Measurements from ENCODE around the gene ITPKA.
"Not testable (repeated sequence)": the region's sequence is repeated elsewhere in the genome, so short reads cannot be mapped to it uniquely, and the experiment has no call there.

Gene ITPKA

GRCh38 chr15:41465822-41466421 lies 27.8 kb upstream of the ITPKA start:
- Histone ChIP-seq H3K9ac (ENCODE audit: low read depth, low read length, poor library complexity) (no peak overlapping the region), H2AK5ac (ENCODE audit: low read depth, low read length) (no peak overlapping the region), H2BK15ac (ENCODE audit: low read length) (no peak overlapping the region), H3K27me3 (ENCODE audit: control insufficient read depth in 3 of 3, insufficient read depth in 3 of 3, low read depth in 1 of 3, low read length in 3 of 3) (no peaks in the 10 kb centered on the region), H2BK5ac (ENCODE audit: low read length) (no peak overlapping the region), H3K27ac (replicated peaks; ENCODE audit: low read length) (no peak overlapping the region), H2BK120ac (ENCODE audit: low read depth, low read length) (no peak overlapping the region), H3K9me3 (replicated peaks in 1 of 2; ENCODE audit: control insufficient read depth in 2 of 2, insufficient read depth in 1 of 2, low read depth in 1 of 2, low read length in 2 of 2) (no peaks in the 10 kb centered on the region), H3K36me3 (replicated peaks in 1 of 2; ENCODE audit: control insufficient read depth in 2 of 2, insufficient read depth in 2 of 2, low read length in 2 of 2) (peaks cover 33 to 92% of the 10 kb centered on the region in 2 donors), H3K4me2 (ENCODE audit: insufficient read depth, low read length, poor library complexity, severe bottlenecking) (no peak overlapping the region), H2BK12ac (ENCODE audit: low read length) (no peak overlapping the region), H2AFZ (ENCODE audit: low read length) (no peak overlapping the region), H3K4me3 (ENCODE audit: low read length in 2 of 2) (no peak overlapping the region), H3K23ac (ENCODE audit: low read depth, low read length, poor library complexity) (no peak overlapping the region), H3K14ac (ENCODE audit: low read length) (no peak overlapping the region), H4K8ac (ENCODE audit: low read depth, low read length) (no peak overlapping the region), H4K91ac (ENCODE audit: low read depth, low read length, poor library complexity) (no peak overlapping the region), H3K4ac (ENCODE audit: low read length) (no peak overlapping the region), H3K18ac (ENCODE audit: low read length) (no peak overlapping the region), H3K79me1 (ENCODE audit: low read depth, low read length) (no peaks in the 10 kb centered on the region), H3K4me1 (ENCODE audit: control insufficient read depth in 2 of 2, insufficient read depth in 1 of 2, low read depth in 1 of 2, low read length in 2 of 2) (no peaks in the 10 kb centered on the region)
- no CpG with 5 or more reads among the region's 8 CpGs for WGBS, 2 donors (ENCODE audit: extremely low coverage in 2 of 2, insufficient read length in 2 of 2, insufficient replicate concordance in 1 of 2)
- no peak for DNase-seq (ENCODE audit: low spot score)

GRCh38 chr15:41466711-41467110 lies 27.0 kb upstream of the ITPKA start:
- no peak overlapping the region for H4K91ac ChIP-seq (ENCODE audit: low read depth, low read length, poor library complexity)
- no peak overlapping the region for H3K4ac ChIP-seq (ENCODE audit: low read length)
- no peak overlapping the region for H2BK15ac ChIP-seq (ENCODE audit: low read length)
- no peak overlapping the region for H2BK12ac ChIP-seq (ENCODE audit: low read length)
- H4K8ac ChIP-seq (ENCODE audit: low read depth, low read length) = no peak overlapping the region
- H3K36me3 ChIP-seq (replicated peaks in 1 of 2; ENCODE audit: control insufficient read depth in 2 of 2, insufficient read depth in 2 of 2, low read length in 2 of 2) = peaks cover 37 to 93% of the 10 kb centered on the region in 2 donors
- H2BK120ac ChIP-seq (ENCODE audit: low read depth, low read length) = no peak overlapping the region
- H3K9me3 ChIP-seq (replicated peaks in 1 of 2; ENCODE audit: control insufficient read depth in 2 of 2, insufficient read depth in 1 of 2, low read depth in 1 of 2, low read length in 2 of 2) = no peaks in the 10 kb centered on the region
- H3K14ac ChIP-seq (ENCODE audit: low read length) = no peak overlapping the region
- H3K27me3 ChIP-seq (ENCODE audit: control insufficient read depth in 3 of 3, insufficient read depth in 3 of 3, low read depth in 1 of 3, low read length in 3 of 3) = no peaks in the 10 kb centered on the region
- DNase-seq (ENCODE audit: low spot score) = no peak
- no peak overlapping the region for H3K27ac ChIP-seq (replicated peaks; ENCODE audit: low read length)
- H3K4me1 ChIP-seq (ENCODE audit: control insufficient read depth in 2 of 2, insufficient read depth in 1 of 2, low read depth in 1 of 2, low read length in 2 of 2) = no peaks in the 10 kb centered on the region
- no CpG with 5 or more reads among the region's 3 CpGs for WGBS, 2 donors (ENCODE audit: extremely low coverage in 2 of 2, insufficient read length in 2 of 2, insufficient replicate concordance in 1 of 2)
- no peak overlapping the region for H3K9ac ChIP-seq (ENCODE audit: low read depth, low read length, poor library complexity)
- no peak overlapping the region for H2AK5ac ChIP-seq (ENCODE audit: low read depth, low read length)
- no peak overlapping the region for H3K18ac ChIP-seq (ENCODE audit: low read length)
- H3K23ac ChIP-seq (ENCODE audit: low read depth, low read length, poor library complexity) = no peak overlapping the region
- H2BK5ac ChIP-seq (ENCODE audit: low read length) = no peak overlapping the region
- H3K4me3 ChIP-seq (ENCODE audit: low read length in 2 of 2) = no peak overlapping the region
- H3K4me2 ChIP-seq (ENCODE audit: insufficient read depth, low read length, poor library complexity, severe bottlenecking) = no peak overlapping the region
- H2AFZ ChIP-seq (ENCODE audit: low read length) = no peak overlapping the region
- H3K79me1 ChIP-seq (ENCODE audit: low read depth, low read length) = no peaks in the 10 kb centered on the region

DNA sequence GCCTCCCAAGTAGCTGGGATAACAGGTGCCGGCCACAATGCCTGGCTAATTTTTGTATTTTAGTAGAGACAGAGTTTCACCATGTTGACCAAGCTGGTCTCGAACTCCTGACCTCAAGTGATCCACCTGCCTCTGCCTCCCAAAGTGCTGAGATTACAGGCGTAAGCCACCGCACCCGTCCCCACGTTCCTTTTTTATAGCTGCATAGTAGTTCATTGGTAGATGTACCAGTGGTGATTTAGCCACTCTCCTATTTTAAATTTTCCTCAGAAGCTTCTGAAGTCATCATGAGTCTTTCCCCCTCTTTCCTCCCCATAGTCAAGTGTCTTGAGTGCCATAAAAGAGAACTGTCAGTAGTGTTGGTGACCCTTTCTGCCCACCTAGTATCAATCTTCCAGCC lies 24.0 kb upstream of the ITPKA start:
- not testable (repeated sequence) for H3K27ac ChIP-seq (replicated peaks; ENCODE audit: low read length); H2AFZ ChIP-seq (ENCODE audit: low read length); H2BK15ac ChIP-seq (ENCODE audit: low read length); H4K8ac ChIP-seq (ENCODE audit: low read depth, low read length); H3K4ac ChIP-seq (ENCODE audit: low read length); H2BK12ac ChIP-seq (ENCODE audit: low read length); H2BK5ac ChIP-seq (ENCODE audit: low read length); H3K4me3 ChIP-seq (ENCODE audit: low read length in 2 of 2); H4K91ac ChIP-seq (ENCODE audit: low read depth, low read length, poor library complexity); H3K27me3 ChIP-seq (ENCODE audit: control insufficient read depth in 3 of 3, insufficient read depth in 3 of 3, low read depth in 1 of 3, low read length in 3 of 3); H3K18ac ChIP-seq (ENCODE audit: low read length); H3K9ac ChIP-seq (ENCODE audit: low read depth, low read length, poor library complexity); H3K14ac ChIP-seq (ENCODE audit: low read length); H3K79me1 ChIP-seq (ENCODE audit: low read depth, low read length); H3K4me1 ChIP-seq (ENCODE audit: control insufficient read depth in 2 of 2, insufficient read depth in 1 of 2, low read depth in 1 of 2, low read length in 2 of 2); H2BK120ac ChIP-seq (ENCODE audit: low read depth, low read length); H3K23ac ChIP-seq (ENCODE audit: low read depth, low read length, poor library complexity); H2AK5ac ChIP-seq (ENCODE audit: low read depth, low read length); DNase-seq (ENCODE audit: low spot score); H3K4me2 ChIP-seq (ENCODE audit: insufficient read depth, low read length, poor library complexity, severe bottlenecking); H3K9me3 ChIP-seq (replicated peaks in 1 of 2; ENCODE audit: control insufficient read depth in 2 of 2, insufficient read depth in 1 of 2, low read depth in 1 of 2, low read length in 2 of 2)
- WGBS, 2 donors (ENCODE audit: extremely low coverage in 2 of 2, insufficient read length in 2 of 2, insufficient replicate concordance in 1 of 2) = no CpG with 5 or more reads among the region's 6 CpGs
- peaks cover 34 to 92% of the 10 kb centered on the region in 2 donors for H3K36me3 ChIP-seq (replicated peaks in 1 of 2; ENCODE audit: control insufficient read depth in 2 of 2, insufficient read depth in 2 of 2, low read length in 2 of 2)

DNA sequence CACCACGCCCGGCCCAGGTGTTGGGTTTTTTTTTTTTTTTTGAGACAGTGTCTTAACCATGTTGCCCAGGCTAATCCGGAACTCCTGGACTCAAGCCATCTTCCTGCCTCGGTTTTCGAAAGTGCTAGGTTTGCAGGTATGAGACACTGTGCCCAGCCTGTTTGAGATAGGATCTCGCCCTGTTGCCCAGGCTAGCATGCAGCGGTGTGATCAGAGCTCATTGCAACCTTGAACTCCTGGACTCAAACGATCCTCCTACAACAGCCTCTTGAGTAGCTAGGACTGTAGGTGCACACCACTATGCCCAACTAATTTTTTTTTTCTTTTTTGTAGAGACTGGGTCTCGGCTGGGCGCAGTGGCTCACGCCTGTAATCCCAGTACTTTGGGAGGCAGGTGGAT lies 20.3 kb upstream of the ITPKA start:
- Histone ChIP-seq H3K23ac (ENCODE audit: low read depth, low read length, poor library complexity) (no peak overlapping the region), H3K4me2 (ENCODE audit: insufficient read depth, low read length, poor library complexity, severe bottlenecking) (no peak overlapping the region), H3K4me3 (ENCODE audit: low read length in 2 of 2) (no peak overlapping the region), H3K27ac (replicated peaks; ENCODE audit: low read length) (no peak overlapping the region), H3K4ac (ENCODE audit: low read length) (no peak overlapping the region), H3K18ac (ENCODE audit: low read length) (no peak overlapping the region), H4K91ac (ENCODE audit: low read depth, low read length, poor library complexity) (no peak overlapping the region), H3K9me3 (replicated peaks in 1 of 2; ENCODE audit: control insufficient read depth in 2 of 2, insufficient read depth in 1 of 2, low read depth in 1 of 2, low read length in 2 of 2) (no peaks in the 10 kb centered on the region), H2AFZ (ENCODE audit: low read length) (no peak overlapping the region), H3K4me1 (ENCODE audit: control insufficient read depth in 2 of 2, insufficient read depth in 1 of 2, low read depth in 1 of 2, low read length in 2 of 2) (no peaks in the 10 kb centered on the region), H2BK12ac (ENCODE audit: low read length) (no peak overlapping the region), H3K79me1 (ENCODE audit: low read depth, low read length) (no peaks in the 10 kb centered on the region), H2BK15ac (ENCODE audit: low read length) (no peak overlapping the region), H2BK120ac (ENCODE audit: low read depth, low read length) (no peak overlapping the region), H4K8ac (ENCODE audit: low read depth, low read length) (no peak overlapping the region), H3K27me3 (ENCODE audit: control insufficient read depth in 3 of 3, insufficient read depth in 3 of 3, low read depth in 1 of 3, low read length in 3 of 3) (no peaks in the 10 kb centered on the region), H2AK5ac (ENCODE audit: low read depth, low read length) (no peak overlapping the region), H3K9ac (ENCODE audit: low read depth, low read length, poor library complexity) (no peak overlapping the region), H3K14ac (ENCODE audit: low read length) (no peak overlapping the region), H3K36me3 (replicated peaks in 1 of 2; ENCODE audit: control insufficient read depth in 2 of 2, insufficient read depth in 2 of 2, low read length in 2 of 2) (peaks cover 44 to 94% of the 10 kb centered on the region in 2 donors), H2BK5ac (ENCODE audit: low read length) (no peak overlapping the region)
- no peak for DNase-seq (ENCODE audit: low spot score)
- WGBS, 2 donors (ENCODE audit: extremely low coverage in 2 of 2, insufficient read length in 2 of 2, insufficient replicate concordance in 1 of 2) = no CpG with 5 or more reads among the region's 11 CpGs

Measured in neuronal stem cell (in vitro differentiated cells).